ENCODE data around the gene GRIK1. TPM values are rescaled to one million over a fixed set of nuclear protein-coding genes. Genes with fewer than 3 reads are reported as not detected.

GRIK1 gene
- total RNA-seq, 1 donor from 2014 or later = not detected

GRCh38 chr21:29601047-29601446 is 338.7 kb downstream of the GRIK1 start:
- ATAC-seq (no peak), DNase-seq (no peak)
- intact Hi-C loops (cut with micrococcal nuclease) = no loop called here

GRCh38 chr21:29586696-29587095 is 353.1 kb downstream of the GRIK1 start:
- intact Hi-C loops (cut with micrococcal nuclease) = no loop called here
- ATAC-seq = no peak
- DNase-seq = no peak

DNA sequence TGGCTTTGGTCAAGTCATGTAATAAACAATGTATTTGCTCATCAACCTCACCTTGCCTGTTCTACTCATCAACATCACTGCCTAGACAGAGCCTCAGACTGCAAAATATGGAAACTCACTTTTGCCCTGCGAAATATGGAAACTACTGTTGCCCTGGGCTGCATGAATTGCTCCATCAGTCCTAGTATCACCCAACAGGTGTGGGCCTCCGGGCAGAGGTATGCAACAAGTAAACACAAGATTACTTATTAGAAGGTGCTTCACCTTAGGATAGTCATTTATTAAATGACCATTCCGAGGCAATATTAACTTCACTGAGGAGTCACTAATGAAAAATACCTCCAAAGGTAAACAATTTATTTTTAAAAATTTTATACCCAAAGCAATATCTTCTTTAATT is 354.3 kb downstream of the GRIK1 start:
- ATAC-seq = no peak

DNA sequence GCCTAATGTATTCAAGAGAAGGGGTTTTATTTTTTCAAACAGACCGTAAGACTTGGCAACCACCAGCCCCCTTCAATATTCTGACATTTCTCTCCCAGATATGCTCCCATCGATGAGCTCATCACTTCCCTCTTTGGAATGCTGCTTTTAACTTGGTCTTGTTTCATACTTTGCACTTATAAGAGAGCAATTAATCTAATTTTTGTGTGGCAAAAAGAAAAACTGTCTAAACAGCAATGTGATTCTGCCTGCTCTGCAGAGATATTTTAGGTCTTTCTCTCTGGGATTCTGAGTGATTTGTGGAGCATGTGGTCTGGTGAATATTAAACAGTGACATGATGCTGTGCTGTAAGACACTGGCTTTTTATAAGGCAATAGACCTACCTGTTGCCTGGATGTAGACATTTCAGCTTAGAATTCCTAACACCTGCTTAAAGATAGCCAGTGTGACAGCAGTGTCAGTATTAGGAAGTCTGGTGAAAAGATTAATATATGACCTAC is 356.3 kb downstream of the GRIK1 start:
- DNase-seq (no peak), ATAC-seq (no peak)
- intact Hi-C loops (cut with micrococcal nuclease) = no loop called here

More for the DNA sequence above, 354.3 kb downstream of the GRIK1 start:
- intact Hi-C loops (cut with micrococcal nuclease) = no loop called here
- DNase-seq = no peak

GRCh38 chr21:29582855-29583254 is 356.9 kb downstream of the GRIK1 start:
- ATAC-seq (no peak), DNase-seq (no peak)
- intact Hi-C loops (cut with micrococcal nuclease) = no loop called here

DNA sequence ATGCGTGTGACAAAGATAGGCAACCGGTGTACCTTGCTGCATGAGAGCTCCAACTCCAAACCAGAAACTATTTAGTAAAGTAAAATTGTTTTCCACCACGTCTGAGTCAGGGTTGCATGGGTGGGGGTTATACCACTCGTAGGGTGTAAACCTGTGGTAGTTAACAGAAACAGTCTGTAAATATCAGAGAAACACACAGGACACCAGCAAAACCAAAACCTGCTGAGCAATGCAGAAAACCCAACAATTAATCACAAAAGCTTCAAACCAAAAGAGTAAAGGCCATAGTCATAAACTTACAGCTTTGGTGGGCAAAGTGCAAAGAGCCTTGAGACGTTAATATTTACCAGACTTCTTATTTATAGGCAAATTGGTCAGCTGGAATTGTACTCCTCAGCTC is 358.4 kb downstream of the GRIK1 start:
- DNase-seq (no peak), ATAC-seq (no peak)
- intact Hi-C loops (cut with micrococcal nuclease) = no loop called here

GRCh38 chr21:29580732-29581285 is 359.0 kb downstream of the GRIK1 start:
- intact Hi-C loops (cut with micrococcal nuclease) = no loop called here
- no peak for DNase-seq
- no peak for ATAC-seq

DNA sequence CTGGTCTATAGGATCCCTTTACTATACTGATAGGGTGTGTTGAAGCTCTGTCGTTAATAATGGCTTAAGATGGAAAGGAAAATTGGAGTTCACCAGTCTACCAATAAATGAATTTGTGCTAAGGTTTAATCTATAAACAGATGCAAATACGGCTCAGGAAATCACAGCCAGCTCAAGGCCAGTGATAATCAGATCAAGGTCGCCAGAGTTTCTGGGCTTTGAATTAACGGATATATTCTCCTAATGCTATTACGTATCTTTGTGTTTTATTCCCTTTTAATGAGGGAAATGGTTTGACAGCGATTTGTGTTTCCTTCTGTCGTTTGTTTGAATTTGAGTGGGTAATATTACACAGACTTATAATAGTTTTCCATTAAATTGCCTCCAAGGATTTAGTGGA is 361.5 kb downstream of the GRIK1 start:
- DNase-seq (no peak), ATAC-seq (no peak)
- intact Hi-C loops (cut with micrococcal nuclease) = no loop called here

GRCh38 chr21:29571949-29572348 is 367.8 kb downstream of the GRIK1 start:
- ATAC-seq (no peak), DNase-seq (no peak)
- intact Hi-C loops (cut with micrococcal nuclease) = no loop called here

GRCh38 chr21:29568020-29568697 is 371.6 kb downstream of the GRIK1 start:
- no peak for ATAC-seq
- intact Hi-C loops (cut with micrococcal nuclease) = no loop called here
- DNase-seq = no peak

DNA sequence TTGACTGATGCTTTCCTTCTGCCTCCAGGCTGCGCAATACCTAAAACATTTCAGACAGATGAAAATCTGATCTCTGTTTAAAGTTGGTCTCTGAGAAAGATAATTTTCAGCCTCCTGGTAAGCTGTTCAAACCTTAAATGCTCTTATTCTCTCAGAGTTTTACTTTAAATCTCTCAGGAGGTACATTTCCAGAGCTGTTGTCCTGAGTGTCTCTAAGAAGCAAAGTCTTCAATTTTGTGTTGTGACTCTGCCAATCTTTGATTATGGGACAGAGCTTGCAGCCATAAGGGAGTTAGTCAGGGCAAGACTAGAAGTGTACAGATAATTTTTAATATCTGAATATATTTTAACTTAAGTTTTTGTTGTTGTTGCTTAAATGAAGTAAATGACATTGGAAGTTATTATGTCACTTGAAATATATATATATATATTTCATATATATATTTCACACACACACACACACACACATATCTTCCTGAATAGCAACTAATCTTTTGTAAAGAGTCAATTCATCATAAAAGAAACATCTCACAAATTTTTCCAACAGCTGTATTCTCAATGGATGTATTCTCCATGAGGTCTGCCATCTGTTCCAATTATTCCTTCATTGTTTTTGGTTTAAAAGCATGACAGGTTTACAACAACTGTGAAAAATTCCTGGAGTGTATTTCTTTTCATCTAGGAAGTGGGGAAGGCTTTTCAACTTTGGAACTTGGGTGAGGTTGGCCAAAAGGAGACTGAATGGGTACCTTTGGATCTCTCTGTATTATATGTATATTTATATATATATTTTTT is 381.7 kb downstream of the GRIK1 start:
- intact Hi-C loops (cut with micrococcal nuclease) = no loop called here
- no peak for DNase-seq
- no peak for ATAC-seq

DNA sequence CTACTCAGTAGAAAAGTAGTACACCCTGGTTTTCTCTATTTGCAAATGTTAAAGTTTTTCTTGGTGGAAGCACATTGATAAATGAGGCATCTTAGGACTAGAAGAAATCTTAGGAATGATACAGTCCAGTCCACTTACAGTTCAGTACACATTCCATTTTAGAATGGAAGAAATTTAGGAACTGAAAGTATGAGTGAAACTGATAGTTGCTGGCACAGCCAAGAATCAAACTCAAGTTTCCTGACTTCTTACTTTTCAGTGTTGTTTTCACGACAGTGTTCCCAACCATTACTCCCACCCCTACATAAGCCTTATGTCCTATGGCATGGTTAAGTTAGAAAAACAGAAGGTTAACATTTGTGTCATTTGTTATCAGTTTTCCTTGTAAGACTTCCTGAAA is 382.6 kb downstream of the GRIK1 start:
- no peak for DNase-seq
- intact Hi-C loops (cut with micrococcal nuclease) = no loop called here
- ATAC-seq = no peak

GRCh38 chr21:29555601-29556000 is 384.2 kb downstream of the GRIK1 start:
- intact Hi-C loops (cut with micrococcal nuclease) = no loop called here
- DNase-seq (no peak), ATAC-seq (no peak)

- intact Hi-C loops (cut with micrococcal nuclease) = no loop called here
- no peak for DNase-seq
- ATAC-seq = no peak
These were observed 389.6 kb downstream of the GRIK1 start for GRCh38 chr21:29550205-29550604.

- intact Hi-C loops (cut with micrococcal nuclease) = no loop called here
- ATAC-seq = no peak
- DNase-seq = no peak
These were observed 390.2 kb downstream of the GRIK1 start for GRCh38 chr21:29549614-29550013.

DNA sequence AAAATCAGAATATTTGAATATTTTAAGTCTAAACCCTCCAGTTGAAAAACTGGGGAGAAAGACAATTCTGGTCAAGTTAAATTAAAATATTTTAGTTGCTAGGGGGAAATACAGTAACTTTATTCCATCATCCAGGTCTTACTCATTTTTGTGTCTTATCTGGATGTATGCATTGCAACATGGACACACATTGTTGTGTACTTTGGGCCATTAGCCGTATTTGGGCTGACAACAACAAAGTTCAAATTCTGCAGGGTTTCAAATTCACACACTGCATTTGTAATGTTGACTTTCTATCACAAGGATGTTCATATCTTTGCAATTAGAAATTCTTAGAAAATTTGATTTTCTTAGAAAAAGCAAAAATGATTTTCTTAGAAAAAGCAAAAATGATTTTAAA is 391.8 kb downstream of the GRIK1 start:
- intact Hi-C loops (cut with micrococcal nuclease) = no loop called here
- DNase-seq (no peak), ATAC-seq (no peak)

DNA sequence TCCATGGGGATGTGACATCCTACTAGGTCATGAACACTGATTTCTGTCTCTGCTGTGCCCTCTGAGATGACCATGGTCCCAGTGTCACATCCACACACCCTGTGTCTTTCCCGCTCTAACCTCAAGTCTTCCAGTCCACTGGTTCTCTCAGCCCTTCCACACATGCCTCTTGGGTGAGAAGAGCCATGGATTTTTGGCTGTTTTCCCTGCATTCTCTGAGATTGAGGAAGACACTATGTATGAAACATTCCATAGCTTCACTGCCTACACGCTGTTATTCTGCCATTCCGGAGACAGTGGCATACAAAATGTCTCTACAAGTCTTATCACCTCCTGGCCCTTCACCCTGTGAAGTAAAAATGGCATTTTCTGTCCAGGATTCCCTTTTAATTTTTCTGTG is 393.7 kb downstream of the GRIK1 start:
- DNase-seq (no peak), ATAC-seq (no peak)
- intact Hi-C loops (cut with micrococcal nuclease) = no loop called here

DNA sequence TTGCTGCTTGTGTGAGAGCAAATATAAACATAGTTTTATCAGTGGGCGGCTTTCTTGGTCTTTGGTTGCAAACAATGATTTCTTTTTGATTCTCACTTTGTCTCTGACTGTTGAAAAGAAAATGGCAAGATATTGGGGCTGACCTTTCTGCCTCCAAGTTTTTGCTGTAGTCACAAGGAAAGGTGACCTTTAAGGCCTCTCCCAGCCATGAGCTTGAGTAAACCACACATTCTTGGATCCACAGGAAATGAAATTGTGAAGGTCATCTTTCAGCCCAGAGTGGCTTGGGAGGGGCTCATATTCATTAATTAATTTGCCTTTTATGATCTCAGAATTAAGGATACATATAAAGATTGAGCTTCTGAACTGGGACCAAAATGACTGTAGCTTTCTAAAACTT is 399.5 kb downstream of the GRIK1 start:
- intact Hi-C loops (cut with micrococcal nuclease) = no loop called here
- ATAC-seq = no peak
- DNase-seq = no peak

DNA sequence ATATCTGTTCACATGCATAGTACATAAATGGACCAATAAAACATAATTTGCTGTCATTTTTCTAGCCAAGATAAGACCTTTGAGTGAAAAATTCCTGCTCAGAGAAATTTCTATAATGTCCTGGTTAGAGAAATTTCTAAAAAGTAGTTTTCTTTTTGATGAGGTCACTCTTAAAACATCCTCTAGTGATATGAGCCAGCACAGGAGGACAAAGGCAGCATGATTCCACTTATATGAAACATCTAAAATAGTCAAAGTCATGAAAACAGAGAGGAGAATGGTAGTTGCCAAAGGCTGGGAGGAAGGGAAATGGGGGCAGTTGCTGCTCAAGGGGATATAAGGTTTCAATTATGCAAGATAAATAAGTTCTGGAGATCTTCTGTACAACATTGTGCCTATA is 401.7 kb downstream of the GRIK1 start:
- DNase-seq = no peak
- intact Hi-C loops (cut with micrococcal nuclease) = no loop called here
- no peak for ATAC-seq

- ATAC-seq = no peak
- DNase-seq = no peak
- intact Hi-C loops (cut with micrococcal nuclease) = no loop called here
These were observed 405.3 kb downstream of the GRIK1 start for GRCh38 chr21:29534448-29534847.

DNA sequence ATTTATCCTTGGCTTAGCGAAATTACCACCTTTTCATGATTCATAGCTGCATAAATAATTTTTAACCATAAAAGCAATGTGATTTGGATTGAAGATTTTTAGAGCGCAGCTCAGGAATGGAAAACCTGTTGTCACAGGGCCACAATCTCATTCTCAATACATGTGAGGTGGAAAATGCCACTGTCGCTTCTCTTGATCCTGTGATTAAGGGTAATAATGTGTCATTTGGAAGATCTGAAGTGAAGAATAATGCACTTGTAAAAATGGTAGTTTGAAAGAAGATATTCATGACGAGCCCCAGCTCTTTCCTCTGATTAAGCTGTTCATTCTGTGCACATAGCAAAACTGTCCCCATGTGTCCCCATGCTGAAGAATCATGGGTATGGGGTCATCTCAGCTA is 410.7 kb downstream of the GRIK1 start:
- ATAC-seq (no peak), DNase-seq (no peak)
- intact Hi-C loops (cut with micrococcal nuclease) = no loop called here

All from left ventricle myocardium superior (tissue), 1 donor.